Measurements from ENCODE around the gene TMEM169. TPM values are rescaled to one million over a fixed set of nuclear protein-coding genes. Genes with fewer than 3 reads are reported as not detected.

TMEM169 gene
- total RNA-seq: 0.22 TPM
- long read RNA-seq: 0 reads

- DNase-seq (ENCODE audit: low spot score): peak; percentile 92
- intact Hi-C loops (cut with DNase I): no loop called here
Observed at GRCh38 chr2:216081487-216082116, at the start of gene TMEM169, which contains the start of gene PECR. Gene TMEM169 (plus strand): TSS chr2:216081919. CDS start chr2:216095964, 14,045 bp downstream. Gene PECR (minus strand): TSS chr2:216081809. CDS start chr2:216081741, 68 bp downstream.

GRCh38 chr2:216031960-216032689 lies 49.6 kb upstream of the TMEM169 start:
- intact Hi-C loops (cut with DNase I): no loop called here
- no peak for DNase-seq (ENCODE audit: low spot score)

GRCh38 chr2:216033403-216033802 lies 48.3 kb upstream of the TMEM169 start:
- no peak for DNase-seq (ENCODE audit: low spot score)
- intact Hi-C loops (cut with DNase I): no loop called here

GRCh38 chr2:216034065-216034464 lies 47.7 kb upstream of the TMEM169 start:
- no peak for DNase-seq (ENCODE audit: low spot score)
- intact Hi-C loops (cut with DNase I): no loop called here

DNA sequence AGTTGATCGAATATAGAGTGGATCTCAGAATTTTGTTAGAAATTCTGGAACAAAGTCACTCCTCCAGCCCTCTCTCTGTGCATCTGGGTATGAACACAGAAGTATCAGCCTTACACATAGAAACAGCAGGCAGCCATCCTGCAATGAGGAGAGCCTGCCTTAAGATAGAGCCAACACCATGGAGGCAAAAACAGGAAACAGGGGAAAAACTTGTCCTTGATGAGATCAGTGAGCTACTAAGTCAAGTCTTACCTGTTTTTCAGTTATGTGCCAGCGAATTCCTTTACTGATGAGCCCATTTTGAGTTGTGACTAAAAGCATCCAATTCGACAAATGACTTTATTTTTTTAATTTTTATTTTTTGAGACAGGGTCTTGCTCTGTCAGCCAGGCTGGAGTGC lies 41.8 kb upstream of the TMEM169 start:
- intact Hi-C loops (cut with DNase I): no loop called here
- DNase-seq (ENCODE audit: low spot score): no peak

GRCh38 chr2:216041438-216041837 lies 40.3 kb upstream of the TMEM169 start:
- intact Hi-C loops (cut with DNase I): no loop called here
- DNase-seq (ENCODE audit: low spot score): no peak

DNA sequence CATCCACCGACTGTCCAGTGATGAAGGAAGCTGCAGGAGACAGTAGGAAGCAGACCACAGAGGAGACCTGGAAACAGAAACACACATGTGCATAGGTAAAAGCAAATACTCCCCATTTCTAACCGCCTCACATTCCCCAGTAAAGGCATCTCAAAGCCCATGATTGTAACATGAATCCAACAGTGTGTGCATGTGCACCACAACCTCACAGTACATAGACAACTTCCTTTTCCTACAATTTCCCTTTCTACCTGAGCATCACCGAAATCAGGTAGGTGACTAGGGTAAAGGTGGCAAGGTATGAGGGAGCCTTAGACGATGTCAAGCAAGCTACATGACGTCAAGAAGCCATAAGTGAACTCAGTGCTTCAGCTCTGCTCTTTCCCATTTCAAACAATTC lies 37.8 kb upstream of the TMEM169 start:
- intact Hi-C loops (cut with DNase I): no loop called here
- no peak for DNase-seq (ENCODE audit: low spot score)

- DNase-seq (ENCODE audit: low spot score): no peak
Observed at GRCh38 chr2:216044883-216045486, 36.7 kb upstream of the TMEM169 start.

DNA sequence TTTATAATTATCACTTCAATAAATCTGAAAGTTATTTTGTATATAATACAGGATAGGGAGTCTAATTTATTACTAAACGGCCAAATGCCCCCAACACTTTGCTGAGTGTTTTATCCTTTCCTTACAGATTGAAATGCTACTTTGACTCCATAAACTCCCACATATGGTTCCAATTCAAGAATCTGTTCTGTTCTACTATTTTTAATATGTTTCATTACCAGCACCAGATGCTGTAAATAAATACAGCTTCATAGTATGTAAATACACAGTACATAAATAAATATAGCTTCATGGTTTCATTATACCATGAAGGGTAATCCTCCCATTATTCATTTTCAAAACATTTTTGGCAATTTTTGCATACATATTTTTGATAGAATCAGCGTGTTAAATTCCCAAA lies 34.3 kb upstream of the TMEM169 start:
- intact Hi-C loops (cut with DNase I): no loop called here
- DNase-seq (ENCODE audit: low spot score): no peak

More at GRCh38 chr2:216044883-216045486, 36.7 kb upstream of the TMEM169 start:
- intact Hi-C loops (cut with DNase I): no loop called here

- intact Hi-C loops (cut with DNase I): no loop called here
- no peak for DNase-seq (ENCODE audit: low spot score)
Observed at GRCh38 chr2:216049452-216049851, 32.3 kb upstream of the TMEM169 start.

- intact Hi-C loops (cut with DNase I): no loop called here
- no peak for DNase-seq (ENCODE audit: low spot score)
Observed at GRCh38 chr2:216051350-216051749, 30.4 kb upstream of the TMEM169 start.

DNA sequence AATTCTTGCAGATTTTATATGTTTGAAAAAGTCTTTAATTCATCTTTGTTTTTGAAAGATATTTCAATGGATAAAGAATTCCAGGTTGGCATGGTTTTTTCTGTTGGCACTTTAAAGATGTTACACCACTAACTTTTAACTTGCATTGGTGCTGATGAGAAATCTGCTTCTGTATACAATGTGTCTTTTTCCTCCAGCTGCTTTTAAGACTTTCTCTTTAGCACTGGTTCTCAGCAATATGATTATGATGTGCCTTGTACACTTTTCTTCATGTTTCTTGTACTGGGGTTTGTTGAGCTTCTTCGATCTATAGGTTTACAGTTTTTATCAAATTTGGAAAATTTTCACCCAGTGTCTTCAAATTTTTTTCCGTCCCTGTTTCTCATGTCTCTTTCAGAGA lies 29.3 kb upstream of the TMEM169 start:
- intact Hi-C loops (cut with DNase I): no loop called here
- no peak for DNase-seq (ENCODE audit: low spot score)

- DNase-seq (ENCODE audit: low spot score): no peak
- intact Hi-C loops (cut with DNase I): no loop called here
Observed at GRCh38 chr2:216055680-216056079, 26.0 kb upstream of the TMEM169 start.

- intact Hi-C loops (cut with DNase I): no loop called here
- DNase-seq (ENCODE audit: low spot score): no peak
Observed at GRCh38 chr2:216056739-216057138, 25.0 kb upstream of the TMEM169 start.

- no peak for DNase-seq (ENCODE audit: low spot score)
- intact Hi-C loops (cut with DNase I): no loop called here
Observed at GRCh38 chr2:216057688-216058193, 24.0 kb upstream of the TMEM169 start.

DNA sequence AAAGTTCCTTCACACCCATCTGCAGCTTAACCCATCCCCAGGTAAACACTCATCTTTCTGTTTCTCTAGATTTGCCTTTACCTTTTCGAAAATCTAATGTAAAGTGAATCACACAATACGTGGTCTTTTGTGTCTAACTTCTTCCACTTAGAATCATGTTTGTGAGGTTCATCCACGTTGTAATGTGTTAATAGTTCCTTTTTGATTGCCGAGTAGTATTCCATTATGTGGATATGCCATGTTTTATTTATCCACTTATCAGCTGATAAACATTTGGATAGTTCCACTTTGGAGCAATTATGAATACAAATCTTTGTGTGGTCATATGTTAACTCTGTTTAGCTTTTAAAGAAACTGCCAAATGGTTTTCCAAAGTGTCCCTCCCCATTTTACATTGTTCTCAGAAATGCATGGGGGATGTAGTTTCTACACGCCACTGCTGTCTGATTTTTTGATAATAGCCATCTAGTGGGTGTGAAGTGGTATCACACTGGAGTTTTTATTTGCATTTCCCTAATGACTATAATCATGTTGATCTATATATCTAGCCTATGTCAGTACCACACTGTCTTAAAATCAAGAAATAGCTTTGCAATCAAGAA lies 22.4 kb upstream of the TMEM169 start:
- no peak for DNase-seq (ENCODE audit: low spot score)

DNA sequence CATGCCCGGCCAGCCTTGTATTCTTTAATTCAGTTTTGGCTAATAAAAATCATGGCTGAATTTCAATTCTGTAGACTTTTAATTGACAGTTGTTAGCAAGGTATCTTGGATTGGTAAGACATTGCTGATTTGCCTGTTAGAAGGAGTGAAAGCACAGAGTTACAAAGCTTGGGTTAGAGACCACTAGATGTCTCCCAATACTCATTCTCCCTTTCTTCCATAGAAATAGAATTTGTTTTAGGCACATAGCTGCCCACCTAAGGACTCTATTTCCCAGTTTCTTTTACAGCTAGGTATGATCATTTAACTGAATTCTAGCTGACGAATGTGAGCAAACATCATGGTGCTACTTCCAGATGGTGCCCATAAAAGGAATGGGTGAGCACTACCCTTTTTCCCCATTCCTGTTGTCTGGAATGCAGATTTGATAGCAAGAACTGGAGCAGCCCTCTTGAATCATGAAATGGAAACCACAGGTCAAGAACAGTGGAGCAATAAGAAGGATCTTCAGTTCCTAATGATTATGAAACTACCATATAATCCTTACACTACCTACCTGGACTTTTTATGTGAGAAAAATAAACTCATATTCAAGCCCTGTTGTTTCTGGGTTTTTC lies 17.6 kb upstream of the TMEM169 start:
- DNase-seq (ENCODE audit: low spot score): no peak
- intact Hi-C loops (cut with DNase I): no loop called here

More for the DNA sequence above, 22.4 kb upstream of the TMEM169 start:
- intact Hi-C loops (cut with DNase I): no loop called here

DNA sequence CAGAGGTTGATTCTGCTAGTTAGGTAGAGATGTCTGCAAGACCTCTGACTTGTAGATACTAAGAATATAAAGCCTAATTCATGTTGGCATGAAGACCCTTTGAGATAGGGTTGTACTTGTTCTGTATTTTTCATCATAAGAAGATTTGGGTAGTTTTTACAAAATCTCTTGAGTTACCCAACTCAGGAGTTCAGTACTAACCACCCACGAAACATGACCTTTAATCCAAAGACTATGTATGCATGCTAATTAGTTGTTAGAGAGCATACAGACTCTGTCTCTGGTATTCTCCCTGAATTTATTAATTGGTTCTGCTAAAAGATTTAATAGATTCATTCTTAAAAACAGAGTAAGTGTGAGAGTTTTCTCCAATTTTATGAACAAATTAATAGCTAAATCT lies 17.1 kb upstream of the TMEM169 start:
- intact Hi-C loops (cut with DNase I): no loop called here
- DNase-seq (ENCODE audit: low spot score): no peak

GRCh38 chr2:216066230-216066629 lies 15.5 kb upstream of the TMEM169 start:
- intact Hi-C loops (cut with DNase I): no loop called here

DNA sequence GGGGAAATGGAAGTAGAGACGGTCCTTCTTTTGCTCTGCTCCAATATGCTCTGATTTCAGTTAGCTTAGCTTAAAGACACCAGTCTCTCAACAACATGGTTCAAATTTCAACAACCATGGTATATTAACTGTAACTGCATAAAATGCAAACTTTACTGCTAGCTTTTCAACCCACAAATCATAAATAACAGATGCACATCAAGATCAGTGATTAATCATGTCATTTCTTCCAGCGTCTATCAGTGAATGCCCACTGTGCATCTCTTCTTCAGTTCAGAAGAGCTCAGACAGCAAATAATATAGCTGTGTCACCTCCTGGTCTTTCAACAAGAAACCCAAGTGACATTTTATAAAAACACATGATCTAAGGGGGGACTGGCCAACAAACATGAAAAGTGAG lies 12.7 kb upstream of the TMEM169 start:
- DNase-seq (ENCODE audit: low spot score): no peak
- intact Hi-C loops (cut with DNase I): no loop called here

More at GRCh38 chr2:216066230-216066629, 15.5 kb upstream of the TMEM169 start:
- DNase-seq (ENCODE audit: low spot score): no peak
